GM18507 (cell line): Measurements from ENCODE around the gene ZNF519.
"Not testable (repeated sequence)": the region's sequence is repeated elsewhere in the genome, so short reads cannot be mapped to it uniquely, and the experiment has no call there.

Experiments
- DNase-seq: peaks from one replicate; pipeline ENCODE4 v3.0.0; 2011; ENCODE audit warnings: low read depth; ENCODE audit not compliant: insufficient read length; ENCODE audit errors: extremely low spot score
- FAIRE-seq: peaks from 2 replicates; lab custom pipeline; 2011; peaks lifted over from hg19 to GRCh38; lab: Jason Lieb, UNC

Gene ZNF519

DNA sequence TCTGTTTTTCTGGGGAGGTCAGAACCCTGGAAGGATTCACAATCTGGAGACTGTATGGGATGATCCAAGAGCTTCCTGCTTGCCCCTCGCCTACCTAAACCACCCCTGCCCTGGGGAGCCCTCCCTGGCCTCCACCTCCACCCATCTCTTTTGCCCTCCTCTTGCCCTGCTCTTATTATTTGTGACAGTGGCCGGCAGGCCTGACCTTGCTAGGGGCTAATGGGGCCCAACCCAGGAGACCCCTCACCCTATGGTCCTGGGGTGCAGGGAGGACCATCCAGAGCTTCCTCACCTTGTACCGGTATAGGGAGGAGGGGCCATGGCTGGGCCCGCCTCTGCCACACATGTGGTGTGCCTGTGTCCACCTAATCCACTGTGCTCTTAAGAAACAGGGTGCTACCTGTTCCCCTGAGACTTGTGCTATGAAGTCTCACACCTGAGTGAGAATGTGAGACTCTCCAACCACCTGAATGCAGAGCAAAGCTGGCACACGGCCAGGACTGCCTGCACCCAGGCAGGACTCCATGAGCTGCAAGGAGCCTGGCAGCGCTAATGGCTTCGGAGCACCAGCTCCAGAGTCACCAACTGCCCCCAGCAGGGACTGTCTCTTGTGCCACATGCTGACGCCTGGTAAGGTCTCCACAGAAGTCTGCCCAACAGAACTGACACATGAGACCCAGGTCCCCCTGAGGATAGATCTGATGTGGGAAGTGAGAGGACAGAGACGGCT lies 17.1 kb upstream of the ZNF519 start:
- not testable (repeated sequence) for DNase-seq, FAIRE-seq

DNA sequence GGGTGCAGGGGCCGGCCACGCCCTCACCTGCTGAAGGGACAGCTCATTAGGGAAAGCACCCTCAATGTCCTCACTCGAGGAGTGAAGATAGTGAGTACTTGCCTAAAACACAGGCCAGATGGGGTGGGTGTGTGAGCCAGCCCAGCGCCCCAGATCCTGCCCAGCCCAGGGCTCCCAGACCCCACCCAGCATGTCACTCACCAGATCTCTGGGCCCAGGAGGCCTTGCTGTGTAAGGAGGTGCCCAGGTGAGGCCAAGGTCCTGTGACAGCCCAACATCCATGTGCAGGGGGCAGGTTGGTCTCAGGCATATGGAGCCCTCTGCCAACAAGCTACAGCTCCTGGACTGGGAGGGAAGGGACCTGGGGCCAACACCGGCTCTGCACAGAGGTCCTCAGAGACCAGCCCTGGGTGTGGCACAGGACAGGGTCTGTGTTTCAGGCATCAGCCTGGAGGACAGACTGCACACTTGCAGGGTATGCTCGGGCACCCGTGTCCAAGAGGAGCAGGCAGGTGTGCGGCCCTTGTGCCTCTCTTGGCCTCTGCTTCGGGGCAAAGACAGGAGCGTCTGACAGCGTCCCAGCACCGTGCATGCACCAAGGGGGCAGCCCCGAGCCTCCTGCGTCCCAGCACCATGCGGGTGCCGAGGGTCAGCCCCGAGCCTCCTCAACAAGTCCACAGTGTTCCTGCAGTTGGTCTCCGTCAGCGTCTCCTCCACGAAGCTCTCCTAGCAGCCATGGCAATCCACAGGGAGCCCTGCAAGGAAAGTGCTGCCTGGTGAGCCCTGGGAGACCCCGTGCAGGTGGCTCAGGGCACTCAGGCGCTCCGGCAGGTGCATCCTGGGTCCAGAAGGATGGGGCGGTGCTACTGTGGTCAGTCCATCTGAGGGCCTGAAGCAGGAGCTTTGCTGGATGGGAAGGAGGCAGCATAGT lies 16.0 kb upstream of the ZNF519 start:
- not testable (repeated sequence) for FAIRE-seq, DNase-seq

DNA sequence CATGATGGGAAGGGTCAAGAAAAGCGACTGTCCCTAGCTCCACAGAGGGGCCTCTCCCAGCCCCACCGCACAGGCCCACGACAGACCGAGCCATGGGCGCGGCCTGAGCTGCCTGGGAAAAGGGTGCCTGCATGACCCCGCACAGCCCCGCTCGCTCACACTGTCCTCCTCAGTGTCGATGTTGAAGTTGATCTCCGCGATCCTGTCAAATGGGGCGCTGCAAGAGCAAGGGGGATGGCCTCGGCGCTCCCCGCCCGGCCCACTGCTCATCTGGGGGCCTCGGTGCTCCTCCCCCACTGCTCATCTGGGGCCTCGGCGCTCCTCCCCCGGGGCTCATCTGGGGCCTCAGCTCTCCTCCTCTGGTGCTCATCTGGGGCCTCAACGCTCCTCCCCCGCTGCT lies 14.5 kb upstream of the ZNF519 start:
- not testable (repeated sequence) for FAIRE-seq, DNase-seq

DNA sequence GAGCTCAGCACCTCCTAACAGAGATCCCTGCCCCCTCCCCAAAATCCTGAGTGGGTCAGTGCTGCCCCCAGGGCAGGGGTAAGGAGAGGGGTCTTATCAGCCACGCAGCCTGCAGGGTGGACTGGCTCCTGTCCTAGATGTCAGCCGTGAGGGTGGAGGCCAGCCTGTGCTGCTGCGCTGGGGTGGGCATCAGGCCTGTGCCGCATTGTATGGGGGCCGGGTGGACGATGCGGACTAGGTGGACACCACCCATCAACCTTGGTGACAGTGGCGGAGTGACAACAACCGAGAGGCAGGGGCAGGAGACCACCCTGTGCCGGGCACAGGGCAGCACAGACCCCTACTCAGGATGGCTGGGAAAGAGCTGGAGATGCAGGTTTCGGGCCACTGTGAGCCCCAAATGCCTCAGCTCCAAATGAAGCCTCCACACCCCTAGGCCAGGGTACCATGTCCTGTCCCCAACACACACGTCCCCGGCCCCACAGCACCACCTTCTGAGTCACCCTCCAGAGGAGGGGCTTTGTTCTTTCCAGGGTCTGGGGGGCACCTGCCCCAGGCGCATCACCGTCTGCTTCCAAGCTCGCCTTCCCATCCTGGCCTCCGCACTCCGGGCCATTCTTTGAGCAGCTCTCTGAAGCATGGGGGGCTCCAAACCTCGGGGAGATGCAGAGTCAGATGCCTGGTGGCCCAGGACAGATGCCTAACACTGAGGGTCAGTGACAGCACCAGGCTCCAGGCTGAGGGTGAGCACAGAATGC lies 13.5 kb upstream of the ZNF519 start:
- not testable (repeated sequence) for DNase-seq, FAIRE-seq

DNA sequence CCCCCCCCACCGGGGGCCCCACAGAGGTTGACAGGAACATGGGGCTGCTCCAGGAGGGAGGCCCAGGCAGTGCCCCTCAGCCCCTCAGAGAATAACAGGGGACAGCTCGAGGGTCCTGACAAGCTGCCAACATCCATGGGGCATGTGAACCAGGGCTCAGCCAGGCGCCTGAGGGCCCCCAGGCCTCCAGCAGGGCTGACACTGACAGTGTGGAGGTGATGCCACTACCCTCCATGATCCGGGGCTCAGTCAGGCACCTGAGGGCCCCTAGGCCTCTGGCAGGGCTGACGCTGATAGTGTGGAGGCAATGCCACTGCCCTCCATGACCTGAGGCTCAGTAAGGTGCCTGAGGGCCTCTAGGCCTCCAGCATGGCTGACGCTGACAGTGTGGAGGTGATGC lies 12.8 kb upstream of the ZNF519 start:
- not testable (repeated sequence) for FAIRE-seq, DNase-seq

DNA sequence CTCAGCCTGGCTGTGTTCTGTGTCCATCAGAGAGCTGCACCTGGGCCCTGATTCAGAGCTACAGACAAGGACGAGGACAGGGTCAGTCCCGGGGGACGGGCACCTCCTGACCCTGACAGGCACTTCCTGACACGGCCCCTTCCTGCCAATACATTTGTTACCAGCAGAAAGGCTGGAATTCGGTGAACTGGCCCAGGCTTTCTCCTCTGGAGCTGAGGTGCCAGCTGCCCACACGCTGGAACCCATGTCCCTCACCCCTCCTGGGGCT lies 12.3 kb upstream of the ZNF519 start:
- DNase-seq = no peak
- no peak for FAIRE-seq

DNA sequence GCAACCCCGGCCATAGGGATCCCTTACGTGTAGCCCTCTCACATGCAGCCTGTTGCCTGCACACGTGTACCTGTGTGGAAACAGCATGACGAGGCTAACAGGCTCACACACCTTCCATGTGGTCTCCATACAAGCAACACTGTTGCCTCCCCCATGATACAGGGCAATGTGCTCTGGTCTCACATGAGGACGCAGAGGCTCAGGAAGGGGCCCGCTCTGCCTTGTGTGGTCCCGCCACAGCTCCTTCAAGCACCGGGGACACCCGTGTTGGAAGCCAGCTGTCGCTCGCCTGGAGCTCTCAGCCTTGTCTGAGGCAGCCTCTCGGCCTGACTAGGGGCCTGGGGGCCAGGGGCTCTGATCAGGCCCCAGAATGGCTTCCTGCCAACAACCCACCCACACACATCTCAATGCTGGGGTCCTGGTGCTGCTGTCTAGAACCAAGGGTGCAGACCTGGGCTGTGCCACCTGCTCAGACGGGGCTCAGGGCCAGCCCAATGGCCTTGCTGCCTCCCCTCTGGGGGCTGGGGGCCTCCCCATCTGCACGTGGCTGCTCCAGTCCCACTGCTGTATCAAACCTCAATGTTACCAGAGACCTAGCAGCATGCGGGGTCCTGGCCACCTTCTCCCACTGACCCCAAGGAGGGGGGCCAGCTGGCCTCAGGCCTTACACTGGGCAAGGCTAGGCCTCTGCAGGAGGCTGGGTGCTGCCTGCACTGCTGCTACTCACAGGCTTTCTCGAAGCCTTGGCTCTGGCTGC lies 11.8 kb upstream of the ZNF519 start:
- not testable (repeated sequence) for DNase-seq, FAIRE-seq

DNA sequence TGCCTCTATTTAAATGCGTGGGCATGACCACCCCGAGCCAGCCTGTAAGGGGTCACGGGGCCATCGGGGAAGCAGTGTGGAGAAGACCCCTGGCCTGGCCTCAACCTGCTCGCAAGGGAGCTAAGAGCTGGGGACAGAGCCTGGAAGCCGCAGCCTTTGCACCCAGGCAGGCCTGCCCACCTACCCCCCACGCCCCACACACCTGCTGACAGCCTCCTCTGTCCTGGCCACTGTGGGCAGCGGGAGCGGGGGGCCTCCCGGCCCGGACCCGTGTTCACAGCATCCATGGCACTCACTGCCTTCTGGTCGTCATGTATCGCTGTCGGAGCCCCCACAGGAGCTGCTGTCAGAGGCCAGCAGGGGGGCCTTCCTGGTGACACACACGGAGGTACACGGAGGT lies 11.2 kb upstream of the ZNF519 start:
- not testable (repeated sequence) for FAIRE-seq, DNase-seq

DNA sequence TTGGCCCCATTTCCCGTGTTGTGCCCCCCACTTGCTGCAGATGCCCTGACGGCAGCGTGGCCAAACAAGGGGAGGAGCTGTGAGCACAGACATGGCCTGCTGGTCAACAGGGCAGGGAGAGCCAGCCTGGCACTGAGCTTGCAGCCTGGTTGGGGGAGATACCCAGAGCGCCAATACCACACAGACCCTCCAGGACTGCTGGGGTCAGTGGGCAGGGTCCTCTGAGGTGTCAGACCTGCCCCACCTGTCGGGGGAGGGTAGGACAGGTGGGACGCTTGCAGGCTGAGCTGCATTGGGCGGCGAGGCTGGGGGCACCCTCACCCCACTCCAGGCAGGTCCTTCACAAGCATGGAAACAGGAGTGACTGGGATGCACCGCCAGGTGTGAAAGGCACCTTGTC lies 9.9 kb upstream of the ZNF519 start:
- not testable (repeated sequence) for DNase-seq

DNA sequence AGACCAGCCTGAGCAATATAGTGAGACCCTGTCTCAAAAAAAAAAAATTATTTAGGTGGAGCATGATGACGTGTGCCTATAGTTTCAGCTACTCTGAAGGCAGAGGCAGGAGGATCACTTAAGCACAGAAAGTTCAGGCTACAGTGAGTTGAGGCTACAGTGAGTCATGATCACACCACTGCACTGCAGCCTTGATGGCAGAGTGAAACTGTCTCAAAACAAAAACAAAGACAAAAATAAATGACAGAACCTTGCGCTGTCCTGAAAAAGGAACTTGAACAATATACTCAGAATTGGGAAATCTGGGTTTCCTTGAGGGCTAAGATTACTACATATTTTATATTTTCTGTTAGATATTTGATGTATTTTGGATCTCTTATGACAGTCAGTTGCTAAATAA lies 7.3 kb upstream of the ZNF519 start:
- not testable (repeated sequence) for DNase-seq, FAIRE-seq

More for the DNA sequence above, 9.9 kb upstream of the ZNF519 start:
- FAIRE-seq = not testable (repeated sequence)

DNA sequence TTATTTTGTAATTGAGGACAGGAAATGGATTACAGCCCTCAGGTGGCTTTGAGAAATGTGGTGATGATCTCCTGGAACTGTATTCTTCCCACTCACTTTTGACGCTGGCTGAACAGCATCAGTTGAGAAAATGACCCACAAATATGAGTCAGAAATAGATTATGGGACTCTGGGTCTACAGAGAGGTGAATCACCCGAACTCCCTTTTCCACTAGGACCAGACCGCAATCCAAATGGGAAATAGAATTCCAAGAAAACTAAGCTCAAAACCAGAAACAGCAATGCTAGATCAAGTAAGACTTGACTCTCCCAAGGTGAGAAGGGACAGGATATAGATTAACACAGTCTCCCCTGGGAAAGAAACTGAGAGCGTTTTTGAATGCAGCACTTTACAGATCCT lies 5.7 kb upstream of the ZNF519 start:
- not testable (repeated sequence) for DNase-seq, FAIRE-seq

DNA sequence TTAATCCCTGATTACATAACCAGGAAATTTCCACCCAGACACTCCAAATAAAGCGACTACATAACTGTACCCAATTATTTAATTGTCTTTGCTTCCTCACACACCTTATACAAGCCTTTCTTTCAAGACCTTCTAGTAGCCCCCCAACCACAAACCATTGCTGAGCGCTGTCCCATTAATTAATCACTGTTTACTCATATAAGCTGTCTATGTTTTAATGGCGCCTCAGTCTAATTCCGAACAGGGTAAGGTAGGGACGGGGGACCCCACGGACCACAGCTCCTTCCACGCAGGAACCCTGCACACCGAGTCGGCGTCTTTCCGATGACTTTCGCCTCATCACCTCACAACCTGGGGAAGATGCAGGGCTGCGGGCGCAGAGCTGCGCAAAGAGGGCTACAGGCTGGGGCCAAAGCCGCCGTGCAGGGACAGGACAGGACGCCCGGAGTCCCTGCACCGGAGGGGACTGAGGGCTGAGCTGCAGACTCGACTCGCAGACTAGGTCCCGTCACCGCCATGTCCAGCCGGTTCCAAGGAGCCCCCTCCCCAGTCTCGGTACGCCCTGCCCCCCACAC lies 452 bp downstream of the ZNF519 start:
- FAIRE-seq, DNase-seq: not testable (repeated sequence)

DNA sequence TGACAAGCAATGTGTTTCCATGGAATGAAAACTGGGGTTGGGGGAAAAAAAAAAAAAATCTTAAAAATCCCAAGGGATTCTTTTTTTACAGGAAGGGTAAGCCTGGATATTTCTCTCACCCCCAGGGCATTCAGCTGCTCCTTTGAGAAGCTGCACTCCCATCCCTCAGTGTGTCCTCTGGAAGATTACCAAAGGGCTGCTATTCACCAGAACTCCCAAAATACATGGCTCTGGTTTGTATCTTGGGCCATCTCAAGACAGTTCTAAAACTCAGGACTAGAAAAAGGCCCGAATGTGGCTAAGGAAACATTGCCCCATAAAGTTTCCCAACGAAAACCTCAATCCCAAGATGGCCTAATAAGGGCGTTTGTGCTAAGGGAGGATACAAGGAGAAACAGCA lies 1.4 kb downstream of the ZNF519 start:
- not testable (repeated sequence) for DNase-seq
- peak; percentile 61 for FAIRE-seq

DNA sequence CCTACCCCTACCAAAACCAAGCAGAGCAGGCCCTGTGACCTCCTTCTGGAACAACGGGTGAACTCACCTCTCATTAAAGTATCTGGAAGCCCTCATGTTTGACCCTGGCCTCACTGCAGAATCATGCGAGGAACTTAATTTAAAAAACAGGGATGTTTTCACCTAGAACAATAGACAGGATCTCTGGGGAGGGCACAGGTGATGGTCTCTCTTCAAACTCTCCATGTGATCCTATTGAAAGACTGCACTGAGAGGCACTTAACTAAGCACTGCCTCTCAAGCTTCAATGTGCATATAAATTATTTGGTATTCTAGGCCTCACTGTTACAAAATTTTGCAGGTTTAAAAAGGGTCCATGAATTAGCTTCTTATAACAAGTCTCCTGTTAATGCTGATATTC lies 7.5 kb downstream of the ZNF519 start:
- FAIRE-seq = no peak
- no peak for DNase-seq

DNA sequence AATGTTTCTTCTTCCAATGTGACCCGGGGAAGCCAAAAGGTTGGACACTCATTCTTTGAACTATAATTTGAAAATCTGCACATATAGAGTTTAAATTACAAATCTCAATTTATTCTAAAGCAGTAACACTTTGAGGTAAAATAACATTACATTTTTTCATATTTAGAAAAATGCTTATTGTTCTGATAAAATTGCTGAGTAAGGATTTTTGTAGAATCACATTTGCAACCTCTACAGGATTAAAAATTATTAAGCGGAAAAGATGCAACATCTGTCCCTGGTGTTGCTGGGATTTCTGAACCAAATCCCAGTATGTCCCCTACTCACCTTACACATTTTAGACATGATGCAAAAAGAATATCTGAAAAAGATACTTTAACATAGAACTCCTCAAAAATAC lies 10.1 kb downstream of the ZNF519 start:
- FAIRE-seq (no peak), DNase-seq (no peak)

DNA sequence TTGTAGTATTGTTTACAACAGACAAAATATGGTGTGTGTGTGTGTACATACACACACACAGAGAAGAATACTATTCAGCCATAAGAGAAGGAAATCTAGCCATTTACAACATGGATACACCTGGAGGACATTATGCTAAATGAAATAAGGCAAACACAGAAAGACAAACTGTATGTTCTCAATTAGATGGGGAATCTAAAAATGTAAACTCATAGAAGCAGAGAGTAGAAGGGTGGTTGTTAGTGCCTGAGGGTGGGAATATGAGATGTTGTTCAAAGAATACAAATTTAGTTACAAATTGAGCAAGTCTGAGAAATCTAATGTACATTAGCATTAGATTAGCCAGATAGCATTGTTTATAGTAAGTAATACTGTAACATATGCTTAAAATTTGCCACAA lies 11.3 kb downstream of the ZNF519 start:
- no peak for DNase-seq

DNA sequence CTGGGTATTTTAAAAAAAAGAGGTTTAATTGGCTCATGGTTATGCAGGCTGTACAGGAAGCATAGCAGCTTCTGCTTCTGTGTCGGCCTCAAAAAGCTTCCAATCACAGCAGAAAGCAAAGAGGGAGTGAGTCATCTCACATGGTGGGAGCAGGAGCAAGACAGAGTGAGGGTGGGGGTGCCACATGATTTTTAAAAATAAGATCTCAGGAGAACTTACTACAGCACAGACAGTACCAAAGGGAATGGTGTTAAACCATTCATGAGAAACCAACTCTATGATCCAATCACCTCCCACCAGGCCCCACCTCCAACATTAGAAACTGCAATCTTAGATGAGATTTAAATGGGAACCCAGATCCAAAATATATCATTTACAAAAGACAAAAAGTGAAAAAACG lies 14.6 kb downstream of the ZNF519 start:
- FAIRE-seq = no peak

More for the DNA sequence above, 11.3 kb downstream of the ZNF519 start:
- no peak for FAIRE-seq

DNA sequence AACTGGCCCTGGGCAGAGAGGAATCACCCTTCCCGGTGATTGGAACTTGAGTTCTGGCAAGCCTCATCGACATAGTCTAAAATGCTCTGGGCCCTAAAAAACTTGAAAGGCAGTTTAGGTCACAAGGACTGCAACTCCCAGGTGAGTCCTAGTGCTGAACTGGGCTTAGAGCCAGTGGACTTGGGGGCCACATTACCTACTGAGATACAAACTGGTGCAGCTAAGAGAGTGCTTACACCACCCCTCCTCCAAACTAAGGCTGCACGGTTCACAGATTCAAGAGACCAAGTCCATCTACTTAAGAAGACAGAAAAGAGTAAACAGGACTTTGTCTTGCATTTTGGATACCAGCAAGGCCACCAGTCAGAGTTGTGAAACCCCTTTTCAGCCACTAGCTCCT lies 25.3 kb downstream of the ZNF519 start:
- DNase-seq (no peak), FAIRE-seq (no peak)

More for the DNA sequence above, 14.6 kb downstream of the ZNF519 start:
- no peak for DNase-seq
